Fibroblast of peridontal ligament (primary cell): ENCODE results near the gene CYGB.

Source experiments
- DNase-seq: peaks from one replicate; pipeline ENCODE4 v3.0.0-alpha.2; 2010; ENCODE audit errors: extremely low read depth

Gene CYGB

GRCh38 chr17:76480632-76481031, 56.9 kb downstream of the CYGB start:
- no peak for DNase-seq

- no peak for DNase-seq
Measured at GRCh38 chr17:76479515-76480060, 57.9 kb downstream of the CYGB start.

GRCh38 chr17:76478730-76479514, 58.6 kb downstream of the CYGB start:
- no peak for DNase-seq

GRCh38 chr17:76478097-76478496, 59.4 kb downstream of the CYGB start:
- DNase-seq: no peak

GRCh38 chr17:76477576-76477975, 59.9 kb downstream of the CYGB start:
- DNase-seq: no peak
